Neural crest cell (in vitro differentiated cells): ENCODE results near the gene IL1RL2. TPM values are rescaled to one million over a fixed set of nuclear protein-coding genes. Genes with fewer than 3 reads are reported as not detected.
A peak's percentile ranks its signal among the peaks of the same experiment; 100 is the strongest.

Experiments used
- DNase-seq: peaks from one replicate; pipeline ENCODE4 v3.0.0; 2021; ENCODE audit warnings: low read depth, mixed read lengths, low spot score
- H3K27ac Mint-ChIP-seq: one replicate; pipeline ENCODE4 v1.8.0; 2021; ENCODE audit warnings: mild to moderate bottlenecking, mixed read lengths; ENCODE audit not compliant: unreplicated experiment
- H3K27me3 Mint-ChIP-seq: 2 replicates; pipeline ENCODE4 v1.8.0; 2021; ENCODE audit warnings: low read depth, mild to moderate bottlenecking, mixed read lengths
- H3K36me3 Mint-ChIP-seq: 2 replicates; pipeline ENCODE4 v1.8.0; 2021; ENCODE audit warnings: low read depth, mild to moderate bottlenecking, mixed read lengths
- H3K4me1 Mint-ChIP-seq: 2 replicates; pipeline ENCODE4 v1.8.0; 2021; ENCODE audit warnings: mixed read lengths
- H3K4me3 Mint-ChIP-seq: one replicate; pipeline ENCODE4 v1.8.0; 2021; ENCODE audit warnings: mild to moderate bottlenecking, mixed read lengths
- H3K9me3 Mint-ChIP-seq: 2 replicates; pipeline ENCODE4 v1.8.0; 2021; ENCODE audit warnings: mixed read lengths
- long read RNA-seq: library from polyadenylated mRNA; unstranded; transcript quantifications from one replicate; pipeline ENCODE4 v2.0.0, GENCODE V29; 2020
- total RNA-seq: library from RNA; stranded (reverse); gene quantifications from 2 replicates; pipeline ENCODE4 v1.2.1, GENCODE V29; 2021
- TF ChIP-seq, protein P1 (sequence below): fragments of 200-600 bp; sonication (generic); conservative IDR thresholded peaks from 2 replicates; pipeline ENCODE4 v1.5.0; 2021; ENCODE audit warnings: antibody characterized with exemption, mild to moderate bottlenecking

The IL1RL2 gene
- not detected in 2 replicates for total RNA-seq
- long read RNA-seq, result 0 reads

DNA sequence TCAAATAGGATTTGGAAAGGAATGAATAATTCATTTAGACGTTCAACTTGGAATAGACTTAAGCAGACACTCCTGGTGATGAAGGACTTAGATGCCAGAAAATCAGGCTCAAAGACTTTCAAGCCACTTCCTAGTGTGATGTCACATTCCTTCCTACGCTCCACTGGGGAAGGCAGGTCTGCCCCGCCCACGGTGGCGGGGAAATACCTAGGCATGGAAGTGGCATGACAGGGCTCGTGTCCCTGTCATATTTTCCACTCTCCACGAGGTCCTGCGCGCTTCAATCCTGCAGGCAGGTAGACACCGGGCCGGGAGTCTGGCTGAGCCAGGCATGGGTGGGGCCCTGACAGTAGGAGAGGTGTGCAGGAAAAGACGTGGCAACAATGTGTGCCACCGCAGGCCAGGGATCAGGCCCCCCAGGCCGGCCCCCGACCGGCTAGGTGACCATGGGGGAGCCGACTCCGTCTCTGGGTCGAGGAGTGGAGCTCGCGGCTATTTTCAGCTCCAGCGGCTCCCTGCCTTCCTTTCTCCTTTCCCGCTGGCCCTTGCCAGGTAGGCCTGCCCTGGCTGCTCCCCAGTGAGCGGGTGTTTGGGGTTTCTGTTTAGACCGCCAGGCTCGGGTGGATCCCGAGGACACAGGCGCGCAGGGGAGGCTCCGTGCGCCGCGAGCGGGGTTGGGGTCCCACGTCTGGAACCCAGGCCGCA, at the start of gene IL1RL2:
IL1RL2 (plus strand) TSS at position 233 of the 705 bp plus-strand sequence. CDS start 845 bp downstream, outside the sequence.
- Mint-ChIP-seq H3K36me3 (no peaks in the 10 kb centered on the region), H3K9me3 (no peaks in the 10 kb centered on the region), H3K27ac (no peak within 1 kb of the TSS), H3K27me3 (peaks cover 52% of the 10 kb centered on the region), H3K4me3 (peak within 1 kb of the TSS; percentile 81), H3K4me1 (peaks cover 4% of the 10 kb centered on the region)
- TF ChIP-seq, protein P1, sequence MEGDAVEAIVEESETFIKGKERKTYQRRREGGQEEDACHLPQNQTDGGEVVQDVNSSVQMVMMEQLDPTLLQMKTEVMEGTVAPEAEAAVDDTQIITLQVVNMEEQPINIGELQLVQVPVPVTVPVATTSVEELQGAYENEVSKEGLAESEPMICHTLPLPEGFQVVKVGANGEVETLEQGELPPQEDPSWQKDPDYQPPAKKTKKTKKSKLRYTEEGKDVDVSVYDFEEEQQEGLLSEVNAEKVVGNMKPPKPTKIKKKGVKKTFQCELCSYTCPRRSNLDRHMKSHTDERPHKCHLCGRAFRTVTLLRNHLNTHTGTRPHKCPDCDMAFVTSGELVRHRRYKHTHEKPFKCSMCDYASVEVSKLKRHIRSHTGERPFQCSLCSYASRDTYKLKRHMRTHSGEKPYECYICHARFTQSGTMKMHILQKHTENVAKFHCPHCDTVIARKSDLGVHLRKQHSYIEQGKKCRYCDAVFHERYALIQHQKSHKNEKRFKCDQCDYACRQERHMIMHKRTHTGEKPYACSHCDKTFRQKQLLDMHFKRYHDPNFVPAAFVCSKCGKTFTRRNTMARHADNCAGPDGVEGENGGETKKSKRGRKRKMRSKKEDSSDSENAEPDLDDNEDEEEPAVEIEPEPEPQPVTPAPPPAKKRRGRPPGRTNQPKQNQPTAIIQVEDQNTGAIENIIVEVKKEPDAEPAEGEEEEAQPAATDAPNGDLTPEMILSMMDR, result no peak
- DNase-seq, result no peak

DNA sequence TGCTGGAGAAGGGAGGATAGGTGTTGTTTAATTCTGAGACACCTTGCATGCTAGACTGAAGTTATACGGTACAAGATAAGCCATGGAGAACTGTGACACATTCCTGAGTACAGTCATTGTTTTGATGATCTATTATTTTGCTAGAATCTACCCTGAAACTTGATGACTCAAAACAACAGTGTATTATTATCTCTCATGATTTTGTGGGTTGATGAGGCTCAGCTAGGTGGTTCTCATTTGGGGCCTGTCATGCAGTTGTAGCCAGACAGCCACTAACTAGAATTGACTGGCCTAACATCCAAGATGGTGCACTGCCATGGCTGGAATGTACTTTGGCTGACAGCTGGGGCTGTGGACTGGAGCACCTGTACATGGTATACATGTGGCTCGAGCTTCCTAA, 49.7 kb upstream of the IL1RL2 start:
- H3K27ac Mint-ChIP-seq, result no peak overlapping the region
- DNase-seq, result no peak
- H3K36me3 Mint-ChIP-seq, result no peaks in the 10 kb centered on the region
- peaks cover 8% of the 10 kb centered on the region for H3K4me1 Mint-ChIP-seq
- H3K27me3 Mint-ChIP-seq, result peaks cover 37% of the 10 kb centered on the region
- no peak overlapping the region for H3K4me3 Mint-ChIP-seq
- peaks cover 3% of the 10 kb centered on the region for H3K9me3 Mint-ChIP-seq
- TF ChIP-seq, protein P1, result no peak

DNA sequence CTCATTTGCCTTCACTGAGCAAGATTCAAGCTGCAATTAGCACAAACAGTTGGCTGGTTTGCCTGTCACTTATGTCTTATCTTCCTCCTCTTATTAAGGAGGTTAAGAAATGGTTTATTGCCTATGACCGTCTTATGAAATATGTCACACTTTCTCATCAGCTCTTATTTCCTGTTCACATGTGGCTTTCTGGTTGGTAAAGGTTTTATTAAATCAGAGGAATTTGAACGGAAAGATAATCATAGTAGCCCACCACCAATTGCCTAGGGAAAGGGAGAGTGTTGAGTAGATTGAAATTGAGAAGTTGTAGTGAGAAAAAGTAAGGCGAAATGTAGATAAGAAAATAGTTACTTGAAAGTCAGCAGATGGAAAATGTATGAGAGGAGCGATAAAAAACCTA, 48.5 kb upstream of the IL1RL2 start:
- H3K27me3 Mint-ChIP-seq, result peaks cover 46% of the 10 kb centered on the region
- TF ChIP-seq, protein P1, result no peak
- H3K27ac Mint-ChIP-seq, result no peak overlapping the region
- no peak for DNase-seq
- H3K9me3 Mint-ChIP-seq, result no peaks in the 10 kb centered on the region
- peaks cover 9% of the 10 kb centered on the region for H3K4me1 Mint-ChIP-seq
- H3K36me3 Mint-ChIP-seq, result no peaks in the 10 kb centered on the region
- no peak overlapping the region for H3K4me3 Mint-ChIP-seq

DNA sequence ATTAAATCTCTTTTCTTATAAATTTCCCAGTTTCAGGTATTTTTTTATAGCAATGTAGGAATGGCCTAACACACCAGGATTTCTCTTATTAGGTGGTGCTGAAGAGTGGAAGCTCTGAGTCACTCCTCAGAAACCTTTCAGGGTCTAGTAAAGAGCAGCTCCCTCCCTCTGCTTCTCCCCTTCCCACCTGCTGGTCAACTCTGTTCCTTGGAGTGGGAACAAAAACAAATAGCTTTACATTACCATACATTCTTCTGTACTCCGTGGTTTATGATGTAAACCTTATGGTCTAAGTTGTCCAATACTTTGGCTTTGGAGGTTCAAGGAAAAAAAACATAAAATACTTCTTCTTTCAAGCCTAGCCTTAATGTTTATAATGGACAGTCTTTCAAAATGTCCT, 47.0 kb upstream of the IL1RL2 start:
- H3K9me3 Mint-ChIP-seq, result peaks cover 2% of the 10 kb centered on the region

DNA sequence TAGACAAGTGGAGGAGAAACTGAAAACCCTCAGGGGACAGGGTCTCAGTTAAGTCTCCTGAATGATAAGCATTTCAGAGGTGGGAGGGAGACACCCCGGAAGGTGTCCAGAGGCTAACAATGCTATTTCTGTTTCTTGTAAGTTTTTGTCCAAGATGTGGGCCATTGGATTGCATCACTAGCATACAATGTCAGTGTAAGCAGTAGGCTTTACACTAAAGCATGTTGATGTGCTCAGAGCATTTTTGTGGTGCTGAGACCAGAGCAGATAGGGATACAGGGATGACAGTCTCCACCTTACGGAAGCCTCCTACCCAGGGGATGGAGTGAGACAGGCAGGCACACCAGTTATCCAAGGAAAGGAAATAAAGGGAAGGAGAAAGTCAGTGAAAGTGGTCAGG, 46.4 kb upstream of the IL1RL2 start:
- no peak for DNase-seq
- Mint-ChIP-seq H3K4me3 (no peak overlapping the region), H3K27me3 (peaks cover 57% of the 10 kb centered on the region), H3K36me3 (peaks cover 2% of the 10 kb centered on the region), H3K9me3 (peaks cover 2% of the 10 kb centered on the region), H3K4me1 (peaks cover 9% of the 10 kb centered on the region), H3K27ac (no peak overlapping the region)
- TF ChIP-seq, protein P1, result no peak

More for the DNA sequence above, 47.0 kb upstream of the IL1RL2 start:
- TF ChIP-seq, protein P1, result no peak
- Mint-ChIP-seq H3K27ac (no peak overlapping the region), H3K4me1 (peaks cover 9% of the 10 kb centered on the region), H3K36me3 (no peaks in the 10 kb centered on the region), H3K4me3 (no peak overlapping the region), H3K27me3 (peaks cover 54% of the 10 kb centered on the region)
- DNase-seq, result no peak
